ENCODE measurements around the gene PLN.

DNA sequence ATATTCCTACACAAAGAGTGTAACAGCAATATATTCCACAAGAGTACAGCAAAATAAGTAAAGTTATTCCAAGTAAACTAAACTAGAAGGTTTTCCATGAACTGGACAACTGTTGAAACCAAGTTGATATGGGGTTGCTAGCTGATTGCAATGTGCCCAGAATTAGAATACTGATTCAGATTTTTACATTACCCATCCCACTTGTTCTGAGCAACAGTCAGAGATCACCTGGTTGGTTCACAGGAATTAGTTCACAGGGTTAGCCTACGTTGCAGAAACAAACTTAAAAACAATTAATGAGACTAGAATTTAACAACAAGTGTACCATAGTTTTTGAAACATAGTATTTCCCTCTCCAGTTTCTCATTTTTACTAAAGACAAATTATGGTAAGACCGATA, 54.2 kb downstream of the PLN start:
- no peak for TF ChIP-seq CTCF (IDR thresholded peaks at IDR 0.05)
- TF ChIP-seq POLR2A (IDR thresholded peaks at IDR 0.05): no peak

All from body of pancreas (tissue), 4 donors.